ENCODE data around the gene BCL11B. TPM values are rescaled to one million over a fixed set of nuclear protein-coding genes. Genes with fewer than 3 reads are reported as not detected.

BCL11B gene
- total and polyA plus RNA-seq, 4 donors, result 0.20 to 2.3 (median 0.66) TPM

- Histone ChIP-seq H3K27me3 (ENCODE audit: control insufficient read depth in 3 of 3, insufficient read depth in 3 of 3, low read length in 2 of 3) (peaks cover 14 to 36% (median 26%) of the 10 kb centered on the region in 3 donors), H3K36me3 (ENCODE audit: control insufficient read depth in 4 of 4, insufficient read depth in 4 of 4, low read length in 4 of 4) (no peaks in the 10 kb centered on the region), H3K9me3 (ENCODE audit: control insufficient read depth in 4 of 4, insufficient read depth in 3 of 4, low read length in 3 of 4) (no peaks in the 10 kb centered on the region), H3K4me1 (ENCODE audit: control insufficient read depth in 5 of 5, insufficient read depth in 5 of 5, low read length in 5 of 5) (peaks cover 0 to 28% (median 15%) of the 10 kb centered on the region in 5 donors), H3K27ac (ENCODE audit: low read depth in 1 of 2, low read length in 1 of 2) (no peak overlapping the region), H3K4me3 (peak overlapping the region; percentile 5), H3K9ac (ENCODE audit: insufficient read depth in 1 of 2, low read length in 2 of 2) (no peak overlapping the region)
- ATAC-seq (ENCODE audit: insufficient read depth, low FRiP score) (no peak), DNase-seq (peak; percentile 97 to 98 (median 98))
- 1 to 2% methylated on average over 57 to 69 of the region's 69 CpGs for WGBS, 2 donors
- TF ChIP-seq CTCF (IDR thresholded peaks at IDR 0.05; ENCODE audit: control extremely low read depth, extremely low read depth), result no peak
Measured at GRCh38 chr14:99274346-99275221, 2.6 kb upstream of the BCL11B start.

- peaks cover 14 to 36% (median 26%) of the 10 kb centered on the region in 3 donors for H3K27me3 ChIP-seq (ENCODE audit: control insufficient read depth in 3 of 3, insufficient read depth in 3 of 3, low read length in 2 of 3)
- peaks cover 0 to 28% (median 15%) of the 10 kb centered on the region in 5 donors for H3K4me1 ChIP-seq (ENCODE audit: control insufficient read depth in 5 of 5, insufficient read depth in 5 of 5, low read length in 5 of 5)
- ATAC-seq (ENCODE audit: insufficient read depth, low FRiP score), result no peak
- TF ChIP-seq CTCF (IDR thresholded peaks at IDR 0.05; ENCODE audit: control extremely low read depth, extremely low read depth), result no peak
- no peaks in the 10 kb centered on the region for H3K36me3 ChIP-seq (ENCODE audit: control insufficient read depth in 4 of 4, insufficient read depth in 4 of 4, low read length in 4 of 4)
- no peak overlapping the region for H3K27ac ChIP-seq (ENCODE audit: low read depth in 1 of 2, low read length in 1 of 2)
- no peak overlapping the region for H3K9ac ChIP-seq (ENCODE audit: insufficient read depth in 1 of 2, low read length in 2 of 2)
- H3K4me3 ChIP-seq, result peak overlapping the region; percentile 5
- 1 to 2% methylated on average over 34 of the region's 34 CpGs for WGBS, 2 donors
- DNase-seq, result peak; percentile 47 to 57 (median 52)
- no peaks in the 10 kb centered on the region for H3K9me3 ChIP-seq (ENCODE audit: control insufficient read depth in 4 of 4, insufficient read depth in 3 of 4, low read length in 3 of 4)
Measured at GRCh38 chr14:99273766-99274345, 1.9 kb upstream of the BCL11B start.

- 2 to 3% methylated on average over 53 of the region's 53 CpGs for WGBS, 2 donors
- no peak for ATAC-seq (ENCODE audit: insufficient read depth, low FRiP score)
- no peaks in the 10 kb centered on the region for H3K36me3 ChIP-seq (ENCODE audit: control insufficient read depth in 4 of 4, insufficient read depth in 4 of 4, low read length in 4 of 4)
- peaks cover 14 to 32% (median 25%) of the 10 kb centered on the region in 3 donors for H3K27me3 ChIP-seq (ENCODE audit: control insufficient read depth in 3 of 3, insufficient read depth in 3 of 3, low read length in 2 of 3)
- no peak for TF ChIP-seq CTCF (IDR thresholded peaks at IDR 0.05; ENCODE audit: control extremely low read depth, extremely low read depth)
- DNase-seq, result peak; percentile 70 to 74 (median 71)
- peaks cover 0 to 28% (median 15%) of the 10 kb centered on the region in 5 donors for H3K4me1 ChIP-seq (ENCODE audit: control insufficient read depth in 5 of 5, insufficient read depth in 5 of 5, low read length in 5 of 5)
- no peak overlapping the region for H3K9ac ChIP-seq (ENCODE audit: insufficient read depth in 1 of 2, low read length in 2 of 2)
- no peak overlapping the region for H3K27ac ChIP-seq (ENCODE audit: low read depth in 1 of 2, low read length in 1 of 2)
- no peaks in the 10 kb centered on the region for H3K9me3 ChIP-seq (ENCODE audit: control insufficient read depth in 4 of 4, insufficient read depth in 3 of 4, low read length in 3 of 4)
- H3K4me3 ChIP-seq, result no peak overlapping the region
Measured at GRCh38 chr14:99272899-99273765, 1.1 kb upstream of the BCL11B start.

Data from lung (tissue), 12 donors.